Left kidney (tissue), 2 donors: Measurements from ENCODE around the gene AAR2. TPM values are rescaled to one million over a fixed set of nuclear protein-coding genes. Genes with fewer than 3 reads are reported as not detected.

Source experiments
- DNase-seq: peaks from one replicate; pipeline ENCODE4 v3.0.0-alpha.2; 2013
- polyA plus RNA-seq: library from polyadenylated mRNA; unstranded; fragments of 120-200 nt; gene quantifications from one replicate; pipeline ENCODE4 v1.2.1, GENCODE V29; 2013; ENCODE audit not compliant: insufficient read length

AAR2 gene
- polyA plus RNA-seq, 1 donor, result 41.2 TPM

GRCh38 chr20:36259177-36260061, 23.1 kb downstream of the AAR2 start:
- DNase-seq, result no peak

DNA sequence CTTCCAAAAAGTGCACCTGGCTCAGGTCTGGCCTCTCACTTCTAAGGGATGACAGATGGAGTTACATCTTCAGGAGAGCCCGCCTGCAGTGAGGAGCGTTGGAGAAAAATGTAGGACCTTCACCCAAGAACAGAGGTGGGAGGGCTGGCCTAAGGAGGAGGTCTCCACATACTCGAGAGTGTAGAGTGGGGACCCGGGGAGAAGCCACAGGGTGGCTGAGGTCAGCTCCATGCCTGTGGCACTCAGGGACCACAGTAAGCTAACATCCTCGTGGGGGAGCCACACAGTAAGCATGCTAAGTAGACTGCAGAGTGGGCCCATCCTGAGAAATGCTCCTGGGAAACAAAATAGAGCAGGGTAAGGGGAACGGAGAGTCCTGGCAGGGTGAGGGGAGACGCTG, 24.0 kb downstream of the AAR2 start:
- DNase-seq, result no peak

- no peak for DNase-seq
Measured at GRCh38 chr20:36261389-36262105, 25.3 kb downstream of the AAR2 start.

GRCh38 chr20:36262440-36262839, 26.2 kb downstream of the AAR2 start:
- no peak for DNase-seq

GRCh38 chr20:36264426-36265246, 28.4 kb downstream of the AAR2 start:
- DNase-seq, result no peak

DNA sequence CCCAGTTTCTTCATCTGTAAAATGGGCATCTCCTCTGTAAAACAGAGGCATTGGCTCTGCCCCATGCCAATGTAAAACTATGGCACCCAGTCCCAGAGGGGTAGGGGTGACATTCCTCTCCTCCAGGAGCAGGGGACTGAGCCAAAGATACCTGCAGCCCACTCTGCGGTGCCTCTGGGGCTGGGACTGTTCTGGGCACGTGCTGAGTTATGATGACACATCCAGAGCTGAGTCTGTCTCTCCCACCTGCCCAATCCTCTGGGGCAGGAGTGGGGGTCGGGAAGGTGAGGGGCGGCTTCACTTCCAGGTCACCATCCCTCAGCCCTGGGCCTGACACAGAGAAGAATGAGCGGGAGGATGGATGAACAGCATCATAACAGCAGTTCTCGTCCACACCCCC, 29.9 kb downstream of the AAR2 start:
- DNase-seq, result no peak

DNA sequence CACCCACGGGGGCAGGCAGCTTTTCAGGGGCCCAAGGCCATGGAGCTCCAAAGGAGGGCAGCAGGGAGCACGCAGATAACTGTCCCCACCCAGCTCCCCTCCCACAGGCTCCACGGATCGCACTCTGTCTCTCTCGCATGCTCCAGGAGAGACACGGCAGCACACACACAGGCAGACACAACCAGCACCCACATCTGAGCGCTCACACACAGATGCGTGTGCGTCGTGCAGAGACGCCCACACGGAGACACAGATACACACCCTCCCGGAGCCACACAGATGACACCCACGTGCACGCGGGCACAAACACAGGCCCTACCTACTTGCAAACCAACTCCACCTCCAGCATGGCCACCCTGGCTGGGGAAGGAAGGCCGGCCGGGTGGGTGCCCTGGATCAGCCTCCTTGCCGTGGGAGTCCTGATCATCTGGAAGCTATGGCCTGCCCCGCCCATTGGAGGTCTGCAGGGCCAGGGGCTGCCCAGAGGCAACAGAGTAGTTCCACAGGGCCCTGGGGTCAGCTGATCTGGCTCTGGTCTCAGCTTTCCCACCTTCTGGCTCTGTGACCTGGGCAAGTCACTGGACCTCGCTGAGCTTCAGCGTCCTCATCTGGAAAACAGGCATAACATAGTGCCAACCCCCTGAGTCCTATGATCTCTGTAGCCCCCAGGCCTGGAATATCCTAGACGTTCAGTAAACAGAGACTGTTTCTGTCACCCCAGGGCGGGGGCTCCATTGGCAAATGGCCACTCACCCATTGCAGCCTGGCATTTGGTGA, 31.5 kb downstream of the AAR2 start:
- no peak for DNase-seq

DNA sequence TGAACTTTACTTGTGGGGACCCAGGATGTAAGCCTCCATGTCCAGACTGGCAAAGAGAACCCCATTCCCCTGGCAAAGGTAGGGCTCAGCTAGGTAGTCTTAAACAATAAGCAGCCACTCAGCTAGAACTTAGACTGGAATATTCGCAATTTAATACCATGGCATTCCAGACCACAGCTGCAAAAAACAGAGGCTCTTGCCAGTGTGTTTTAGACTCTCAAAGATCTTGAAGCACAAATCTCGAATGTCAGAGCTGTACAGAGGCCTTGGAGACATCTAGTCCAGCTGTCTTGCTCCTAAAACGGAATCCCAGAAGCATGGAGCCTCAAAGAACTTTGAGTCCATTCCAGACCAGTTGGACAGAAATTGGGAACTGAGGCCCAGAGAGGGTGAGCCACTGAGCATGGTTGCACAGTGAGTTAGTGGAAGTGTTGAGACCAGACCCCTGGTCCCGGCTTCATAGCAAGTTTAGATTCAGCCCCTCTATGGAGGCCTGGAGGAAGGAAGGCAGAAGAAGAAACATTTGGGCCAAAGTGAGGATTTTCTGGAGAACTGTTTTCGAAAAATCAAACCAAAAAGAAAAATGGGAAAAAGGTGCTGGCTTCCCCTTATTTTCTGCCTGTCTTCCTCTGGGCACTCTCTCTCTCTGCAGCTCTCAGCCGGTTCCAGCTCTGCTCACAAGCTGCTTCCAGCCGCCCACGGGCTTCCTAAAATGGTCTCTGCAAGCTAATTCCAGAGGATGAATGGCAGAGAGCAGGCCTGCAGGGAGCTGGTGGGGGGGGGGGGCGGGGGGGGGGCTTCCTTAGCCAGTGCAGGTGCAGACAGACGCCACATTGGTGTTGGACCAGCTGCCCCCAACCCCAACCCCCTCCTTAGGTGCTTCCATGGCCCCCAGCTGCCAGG, 32.4 kb downstream of the AAR2 start:
- no peak for DNase-seq

DNA sequence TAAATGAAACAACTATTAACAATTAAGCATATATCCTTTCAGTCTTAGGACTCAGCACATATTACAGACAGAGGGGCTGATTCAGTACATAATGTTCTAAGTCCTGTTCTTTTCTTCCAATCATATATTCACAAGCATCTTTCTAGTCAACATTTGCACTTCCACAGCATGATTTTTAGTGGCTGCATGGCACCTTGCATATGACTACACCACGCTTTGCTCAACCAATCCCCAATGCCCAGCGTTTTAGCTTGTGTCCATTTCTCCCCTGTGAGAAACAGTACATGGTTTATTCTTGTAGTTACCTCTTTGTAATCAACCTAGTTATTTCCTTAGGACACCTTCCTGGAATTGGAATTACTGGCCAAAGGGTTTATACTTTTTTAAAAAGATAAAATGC, 33.2 kb downstream of the AAR2 start:
- no peak for DNase-seq

DNA sequence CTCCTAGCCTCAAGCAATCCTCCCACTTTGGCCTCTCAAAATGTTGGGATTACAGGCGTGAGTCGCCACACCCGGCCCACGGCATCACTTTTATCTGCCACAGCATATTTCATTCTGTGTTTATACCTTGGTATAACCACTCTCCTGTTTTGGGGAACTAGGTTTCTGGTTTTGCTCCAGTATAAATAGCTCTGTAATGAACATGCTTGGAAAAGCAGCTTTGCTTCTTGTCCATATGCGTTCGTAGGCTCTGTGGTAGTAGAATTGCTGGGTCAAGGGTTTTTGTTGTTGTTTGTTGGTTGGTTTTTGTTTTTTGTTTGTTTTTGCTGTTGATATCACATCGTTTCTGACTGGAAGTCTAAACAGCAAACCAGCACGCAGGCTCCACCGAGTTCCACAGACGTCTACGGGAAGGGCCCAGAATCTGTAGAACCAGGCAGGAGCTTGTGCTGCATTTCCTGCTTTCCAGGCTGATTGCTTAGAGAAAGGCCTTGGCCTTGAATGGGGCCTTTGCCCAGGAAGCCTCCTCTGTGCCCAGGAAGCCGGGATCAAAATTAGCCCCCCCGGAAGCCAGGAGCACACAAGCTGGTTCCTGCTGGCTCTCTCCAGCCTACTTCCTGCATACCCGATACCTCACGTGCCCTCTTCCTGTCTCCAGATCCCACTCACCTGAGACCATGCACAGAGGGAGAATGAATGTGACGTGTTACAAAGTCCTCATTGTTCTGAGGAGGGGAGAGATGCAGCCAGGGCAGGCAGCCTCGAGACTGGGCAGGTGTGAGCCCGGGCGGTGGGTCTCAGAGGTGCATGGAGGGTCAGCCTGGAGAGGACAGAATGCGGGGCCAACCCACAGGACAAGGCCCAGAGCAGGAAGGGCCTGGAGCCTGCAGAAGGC, 34.7 kb downstream of the AAR2 start:
- no peak for DNase-seq

- DNase-seq, result no peak
Measured at GRCh38 chr20:36271639-36272546, 35.6 kb downstream of the AAR2 start.

DNA sequence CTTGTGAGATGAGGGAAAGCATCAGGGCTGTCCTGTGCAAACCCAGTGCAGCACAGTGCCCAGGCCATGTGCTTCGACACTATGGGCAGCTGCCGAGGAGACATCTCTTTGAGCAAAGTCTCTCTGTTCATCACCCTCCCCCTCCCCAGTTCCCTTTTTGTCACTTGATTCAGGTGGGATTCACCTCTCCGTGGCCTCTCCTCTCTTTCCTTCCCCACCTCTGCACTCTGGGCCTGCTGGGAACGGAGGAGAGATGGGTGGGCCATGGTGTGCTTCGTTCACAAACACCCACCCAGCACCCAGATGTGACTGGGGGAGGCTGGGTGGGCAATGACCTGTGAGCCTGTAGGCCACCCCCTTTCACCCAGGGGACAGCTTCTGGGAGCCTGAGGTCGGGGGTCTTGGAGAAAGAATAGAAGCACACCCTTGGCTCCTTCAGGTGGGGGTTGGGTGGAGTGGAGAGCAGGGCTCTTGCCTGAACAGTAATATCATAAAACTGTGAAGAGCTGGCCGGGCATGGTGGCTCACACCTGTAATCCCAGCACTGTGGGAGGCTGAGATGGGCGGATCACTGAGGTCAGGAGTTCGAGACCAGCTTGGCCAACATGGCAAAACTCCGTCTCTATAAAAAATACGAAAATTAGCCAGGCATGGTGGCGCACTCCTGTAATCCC, 36.4 kb downstream of the AAR2 start:
- DNase-seq, result no peak

- DNase-seq, result no peak
Measured at GRCh38 chr20:36273414-36274180, 37.3 kb downstream of the AAR2 start.

DNA sequence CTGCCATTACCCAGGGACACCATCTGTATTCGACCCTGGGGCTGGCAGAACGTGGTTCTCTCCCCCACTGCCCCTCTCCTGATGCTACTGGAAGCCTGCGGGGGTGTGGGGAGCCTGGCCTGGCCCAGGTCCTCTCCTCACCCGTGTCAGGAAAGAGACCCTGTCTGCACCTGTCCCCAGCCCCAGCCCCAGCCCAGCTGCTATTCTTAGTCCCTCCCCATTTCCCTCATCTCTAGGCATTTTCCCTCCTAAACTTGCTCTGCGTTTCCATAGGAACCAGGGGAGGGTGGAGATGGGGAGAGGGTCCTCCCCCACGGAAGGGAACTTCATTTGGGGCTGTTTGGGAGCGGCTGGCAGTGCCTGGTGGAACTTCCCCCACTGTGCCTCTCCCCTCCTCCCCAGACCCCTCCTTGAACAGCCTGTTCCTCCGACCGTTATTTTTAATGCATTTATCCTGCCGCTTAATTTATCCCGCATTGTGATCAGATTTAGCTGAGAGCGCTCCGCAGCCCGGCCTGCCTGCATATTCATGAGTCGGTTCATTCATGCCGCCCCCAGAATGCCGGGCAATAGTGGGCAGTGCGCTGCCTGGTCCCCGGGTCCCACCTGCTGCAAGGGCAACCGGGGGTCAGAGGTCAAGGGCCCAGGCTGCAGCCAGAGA, 38.0 kb downstream of the AAR2 start:
- no peak for DNase-seq

DNA sequence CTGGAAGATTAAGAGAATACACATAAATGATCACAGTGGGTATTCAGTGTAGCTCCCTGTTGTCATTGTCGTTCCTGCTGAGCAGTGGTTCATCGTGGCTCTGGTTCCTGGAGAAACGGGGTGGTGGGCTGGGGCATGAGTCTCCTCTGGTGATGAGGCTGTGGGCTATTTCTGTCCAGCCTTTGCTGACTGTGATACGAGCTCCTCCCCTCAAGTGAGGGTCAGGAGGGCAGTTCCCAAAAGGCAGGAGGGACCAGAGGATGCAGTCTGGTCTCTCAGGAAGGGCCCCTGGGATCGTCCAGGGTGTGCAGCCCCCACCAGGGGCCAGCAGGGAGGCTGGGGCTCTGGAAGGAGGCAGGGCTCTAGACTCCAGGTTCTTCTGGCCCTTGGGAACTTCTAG, 38.7 kb downstream of the AAR2 start:
- no peak for DNase-seq

DNA sequence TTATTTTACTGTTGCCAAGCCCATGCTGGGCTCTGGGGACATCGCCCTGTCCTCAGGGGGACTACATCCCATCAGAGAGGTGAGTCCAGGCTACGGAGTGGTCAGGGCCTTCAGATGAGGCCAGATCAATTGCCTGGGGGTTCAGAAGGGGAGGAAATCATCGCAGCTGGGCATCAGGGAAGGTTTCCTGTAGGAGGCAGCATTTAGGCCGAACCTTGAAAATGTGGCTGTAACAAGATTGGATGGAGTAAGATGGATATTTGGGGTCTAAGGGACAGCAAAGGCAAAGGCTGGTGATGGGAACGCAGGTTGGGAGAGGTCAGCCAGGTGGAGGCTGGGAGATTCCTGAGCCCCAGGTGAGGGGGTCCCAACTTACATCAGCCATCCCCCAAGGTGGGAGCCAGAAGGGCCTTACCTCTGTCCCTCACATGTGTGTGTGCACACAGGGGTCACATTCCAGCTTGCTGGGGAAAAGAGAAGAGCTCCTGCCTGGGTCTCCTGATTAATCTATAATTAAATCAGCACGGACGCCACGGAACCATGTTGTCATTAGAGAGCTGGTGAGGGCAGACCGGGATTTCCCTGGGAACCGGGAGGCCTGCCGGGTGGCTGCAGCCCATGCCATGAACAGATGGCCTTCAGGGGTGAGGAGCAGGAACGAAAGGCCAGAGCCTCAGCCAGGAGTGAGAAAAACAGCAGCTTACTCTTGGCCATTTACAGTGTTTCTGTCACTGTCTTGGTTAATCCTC, 39.3 kb downstream of the AAR2 start:
- DNase-seq, result no peak
